Measurements from ENCODE around the gene MAGOHB. TPM values are rescaled to one million over a fixed set of nuclear protein-coding genes. Genes with fewer than 3 reads are reported as not detected.

MAGOHB gene
- total RNA-seq, 1 experiment from 2014 or later, result 36.8 TPM

- intact Hi-C loops (cut with micrococcal nuclease), result no loop called here
- H3K4me3 ChIP-seq (ENCODE audit: low read length), result no peak overlapping the region
- no peaks in the 10 kb centered on the region for H3K9me2 ChIP-seq (replicated peaks; ENCODE audit: low read length)
- no peaks in the 10 kb centered on the region for H3K79me2 ChIP-seq (ENCODE audit: low read length)
- no peaks in the 10 kb centered on the region for H3F3A ChIP-seq (ENCODE audit: low read length, unreplicated experiment)
- TF ChIP-seq, protein P1, sequence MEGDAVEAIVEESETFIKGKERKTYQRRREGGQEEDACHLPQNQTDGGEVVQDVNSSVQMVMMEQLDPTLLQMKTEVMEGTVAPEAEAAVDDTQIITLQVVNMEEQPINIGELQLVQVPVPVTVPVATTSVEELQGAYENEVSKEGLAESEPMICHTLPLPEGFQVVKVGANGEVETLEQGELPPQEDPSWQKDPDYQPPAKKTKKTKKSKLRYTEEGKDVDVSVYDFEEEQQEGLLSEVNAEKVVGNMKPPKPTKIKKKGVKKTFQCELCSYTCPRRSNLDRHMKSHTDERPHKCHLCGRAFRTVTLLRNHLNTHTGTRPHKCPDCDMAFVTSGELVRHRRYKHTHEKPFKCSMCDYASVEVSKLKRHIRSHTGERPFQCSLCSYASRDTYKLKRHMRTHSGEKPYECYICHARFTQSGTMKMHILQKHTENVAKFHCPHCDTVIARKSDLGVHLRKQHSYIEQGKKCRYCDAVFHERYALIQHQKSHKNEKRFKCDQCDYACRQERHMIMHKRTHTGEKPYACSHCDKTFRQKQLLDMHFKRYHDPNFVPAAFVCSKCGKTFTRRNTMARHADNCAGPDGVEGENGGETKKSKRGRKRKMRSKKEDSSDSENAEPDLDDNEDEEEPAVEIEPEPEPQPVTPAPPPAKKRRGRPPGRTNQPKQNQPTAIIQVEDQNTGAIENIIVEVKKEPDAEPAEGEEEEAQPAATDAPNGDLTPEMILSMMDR (conservative IDR thresholded peaks at IDR 0.05; ENCODE audit: low read depth, low read length), result no peak
- no peak for TF ChIP-seq EZH2phosphoT487 (IDR thresholded peaks at IDR 0.05; ENCODE audit: borderline replicate concordance, low read length)
- TF ChIP-seq EZH2 (IDR thresholded peaks at IDR 0.05; ENCODE audit: low read length, unreplicated experiment), result no peak
- ChIA-PET CTCF (no interaction called here), POLR2A (ENCODE audit: unreplicated experiment) (no interaction called here)
- H3K27ac ChIP-seq (ENCODE audit: low read length), result no peak overlapping the region
- DNase-seq (no peak), ATAC-seq (no peak)
- H3K4me1 ChIP-seq (ENCODE audit: insufficient read depth, low read length), result peaks cover 37% of the 10 kb centered on the region
- BruUV-seq (replicated peaks), result no TSS peak
- no peaks in the 10 kb centered on the region for H3K27me3 ChIP-seq (ENCODE audit: low read length)
- H3K4me2 ChIP-seq (ENCODE audit: low read length), result peak overlapping the region; percentile 24; the same call in 1 of the 2 replicates
- no peaks in the 10 kb centered on the region for H4K20me1 ChIP-seq (ENCODE audit: low read length)
- no peak overlapping the region for H2AFZ ChIP-seq (ENCODE audit: low read length)
- no peak overlapping the region for H3K9ac ChIP-seq (ENCODE audit: low read length)
- no peaks in the 10 kb centered on the region for H3K9me3 ChIP-seq (ENCODE audit: low read length)
- no peaks in the 10 kb centered on the region for H3K36me3 ChIP-seq (ENCODE audit: low read depth, low read length)
Measured at GRCh38 chr12:10636124-10636523, 22.7 kb upstream of the MAGOHB start.

GRCh38 chr12:10635306-10635705 lies 21.9 kb upstream of the MAGOHB start:
- peaks cover 35% of the 10 kb centered on the region for H3K4me1 ChIP-seq (ENCODE audit: insufficient read depth, low read length)
- H3K9ac ChIP-seq (ENCODE audit: low read length), result no peak overlapping the region
- H3K79me2 ChIP-seq (ENCODE audit: low read length), result no peaks in the 10 kb centered on the region
- no peaks in the 10 kb centered on the region for H3K9me2 ChIP-seq (replicated peaks; ENCODE audit: low read length)
- ATAC-seq (no peak), DNase-seq (no peak)
- no peak overlapping the region for H3K4me3 ChIP-seq (ENCODE audit: low read length)
- no peak overlapping the region for H3K27ac ChIP-seq (ENCODE audit: low read length)
- no peaks in the 10 kb centered on the region for H3K9me3 ChIP-seq (ENCODE audit: low read length)
- H3K27me3 ChIP-seq (ENCODE audit: low read length), result no peaks in the 10 kb centered on the region
- ChIA-PET CTCF (no interaction called here), POLR2A (ENCODE audit: unreplicated experiment) (interaction anchor here (0.7 kb wide), 1 partner anchor 22 kb away, joined by 4 read pairs; no protein-coding TSS in a partner anchor)
- no peaks in the 10 kb centered on the region for H4K20me1 ChIP-seq (ENCODE audit: low read length)
- no peaks in the 10 kb centered on the region for H3F3A ChIP-seq (ENCODE audit: low read length, unreplicated experiment)
- no peak for TF ChIP-seq EZH2 (IDR thresholded peaks at IDR 0.05; ENCODE audit: low read length, unreplicated experiment)
- TF ChIP-seq, protein P1 (conservative IDR thresholded peaks at IDR 0.05; ENCODE audit: low read depth, low read length), result no peak
- no peak for TF ChIP-seq EZH2phosphoT487 (IDR thresholded peaks at IDR 0.05; ENCODE audit: borderline replicate concordance, low read length)
- intact Hi-C loops (cut with micrococcal nuclease), result no loop called here
- H3K4me2 ChIP-seq (ENCODE audit: low read length), result peak overlapping the region; percentile 39; the same call in 1 of the 2 replicates
- no TSS peak for BruUV-seq (replicated peaks)
- no peaks in the 10 kb centered on the region for H3K36me3 ChIP-seq (ENCODE audit: low read depth, low read length)
- H2AFZ ChIP-seq (ENCODE audit: low read length), result no peak overlapping the region

- H2AFZ ChIP-seq (ENCODE audit: low read length), result no peak overlapping the region
- CTCF ChIA-PET, result no interaction called here
Measured at GRCh38 chr12:10634427-10634826, 21.0 kb upstream of the MAGOHB start.

More at GRCh38 chr12:10634427-10634826, 21.0 kb upstream of the MAGOHB start:
- Histone ChIP-seq H3K4me2 (ENCODE audit: low read length) (peak overlapping the region; percentile 39; the same call in 1 of the 2 replicates), H3K4me3 (ENCODE audit: low read length) (no peak overlapping the region), H3K9ac (ENCODE audit: low read length) (no peak overlapping the region), H3K9me2 (replicated peaks; ENCODE audit: low read length) (no peaks in the 10 kb centered on the region), H3K79me2 (ENCODE audit: low read length) (no peaks in the 10 kb centered on the region), H3F3A (ENCODE audit: low read length, unreplicated experiment) (no peaks in the 10 kb centered on the region), H3K36me3 (ENCODE audit: low read depth, low read length) (no peaks in the 10 kb centered on the region; the same call in 1 of the 2 replicates), H3K4me1 (ENCODE audit: insufficient read depth, low read length) (peaks cover 35% of the 10 kb centered on the region), H3K27ac (ENCODE audit: low read length) (no peak overlapping the region), H3K9me3 (ENCODE audit: low read length) (no peaks in the 10 kb centered on the region), H4K20me1 (ENCODE audit: low read length) (no peaks in the 10 kb centered on the region), H3K27me3 (ENCODE audit: low read length) (no peaks in the 10 kb centered on the region)
- TF ChIP-seq EZH2phosphoT487 (IDR thresholded peaks at IDR 0.05; ENCODE audit: borderline replicate concordance, low read length) (no peak), EZH2 (IDR thresholded peaks at IDR 0.05; ENCODE audit: low read length, unreplicated experiment) (no peak)
- TF ChIP-seq, protein P1 (conservative IDR thresholded peaks at IDR 0.05; ENCODE audit: low read depth, low read length), result no peak
- no TSS peak for BruUV-seq (replicated peaks)
- peak; percentile 73 for DNase-seq
- ATAC-seq, result peak; percentile 57; the same call in 1 of the 2 replicates
- POLR2A ChIA-PET (ENCODE audit: unreplicated experiment), result interaction anchor here (0.7 kb wide), 1 partner anchor 22 kb away, joined by 4 read pairs; no protein-coding TSS in a partner anchor
- intact Hi-C loops (cut with micrococcal nuclease), result no loop called here
